ENCODE results near the gene TOX2. TPM values are rescaled to one million over a fixed set of nuclear protein-coding genes. Genes with fewer than 3 reads are reported as not detected.

The TOX2 gene
- total RNA-seq, 2 experiments from 2014 or later, result 0.23 TPM; not detected in 1

GRCh38 chr20:43984587-43984986 lies 69.9 kb downstream of the TOX2 start:
- Histone ChIP-seq H3K4me3 (ENCODE audit: low read depth, low read length, poor library complexity, severe bottlenecking) (no peak overlapping the region), H3K36me3 (ENCODE audit: insufficient read depth, low read length) (no peaks in the 10 kb centered on the region), H2AFZ (ENCODE audit: low read length) (no peak overlapping the region), H3K4me2 (ENCODE audit: low read length) (no peak overlapping the region), H4K20me1 (ENCODE audit: insufficient read depth, low read length) (no peaks in the 10 kb centered on the region), H3K27ac (ENCODE audit: low read depth, low read length, poor library complexity, severe bottlenecking) (no peak overlapping the region), H3K4me1 (ENCODE audit: insufficient read depth, low read length, poor library complexity, severe bottlenecking) (no peaks in the 10 kb centered on the region), H3K9me2 (ENCODE audit: insufficient read depth, low read length) (no peaks in the 10 kb centered on the region), H3K79me2 (ENCODE audit: insufficient read depth, low read depth, low read length) (no peaks in the 10 kb centered on the region), H3K9me3 (ENCODE audit: low read length) (no peaks in the 10 kb centered on the region)
- ChIA-PET POLR2A (interaction anchor here (0.5 to 1.0 kb wide), 3 partner anchors 9 to 494 kb away, joined by 3 to 4 read pairs (median 3); no protein-coding TSS in a partner anchor), CTCF (ENCODE audit: unreplicated experiment) (no interaction called here)
- DNase-seq (ENCODE audit: low spot score), result no peak
- TF ChIP-seq CTCF (conservative IDR thresholded peaks at IDR 0.05; ENCODE audit: low read length), result no peak
- TF ChIP-seq EZH2phosphoT487 (IDR thresholded peaks at IDR 0.05; ENCODE audit: borderline replicate concordance, low read depth, low read length), result no peak
- intact Hi-C loops (cut with micrococcal nuclease; ENCODE audit: unreplicated experiment), result no loop called here
- no TSS peak for BruUV-seq (replicated peaks)

- POLR2A ChIA-PET, result no interaction called here
- Histone ChIP-seq H3K36me3 (ENCODE audit: insufficient read depth, low read length) (no peaks in the 10 kb centered on the region), H3K9me2 (ENCODE audit: insufficient read depth, low read length) (no peaks in the 10 kb centered on the region), H3K4me3 (ENCODE audit: low read depth, low read length, poor library complexity, severe bottlenecking) (no peak overlapping the region), H3K27ac (ENCODE audit: low read depth, low read length, poor library complexity, severe bottlenecking) (no peak overlapping the region), H3K4me1 (ENCODE audit: insufficient read depth, low read length, poor library complexity, severe bottlenecking) (no peaks in the 10 kb centered on the region), H3K9me3 (ENCODE audit: low read length) (no peaks in the 10 kb centered on the region), H3K79me2 (ENCODE audit: insufficient read depth, low read depth, low read length) (no peaks in the 10 kb centered on the region), H2AFZ (ENCODE audit: low read length) (no peak overlapping the region), H3K4me2 (ENCODE audit: low read length) (no peak overlapping the region), H4K20me1 (ENCODE audit: insufficient read depth, low read length) (no peaks in the 10 kb centered on the region)
- CTCF ChIA-PET (ENCODE audit: unreplicated experiment), result no interaction called here
- no TSS peak for BruUV-seq (replicated peaks)
- intact Hi-C loops (cut with micrococcal nuclease; ENCODE audit: unreplicated experiment), result no loop called here
- no peak for DNase-seq (ENCODE audit: low spot score)
- TF ChIP-seq CTCF (conservative IDR thresholded peaks at IDR 0.05; ENCODE audit: low read length), result no peak
- TF ChIP-seq EZH2phosphoT487 (IDR thresholded peaks at IDR 0.05; ENCODE audit: borderline replicate concordance, low read depth, low read length), result no peak
These were observed 70.5 kb downstream of the TOX2 start for GRCh38 chr20:43985121-43985520.

GRCh38 chr20:43985608-43986316 lies 71.1 kb downstream of the TOX2 start:
- no peak for DNase-seq (ENCODE audit: low spot score)
- no TSS peak for BruUV-seq (replicated peaks)
- no peaks in the 10 kb centered on the region for H3K4me1 ChIP-seq (ENCODE audit: insufficient read depth, low read length, poor library complexity, severe bottlenecking)
- H4K20me1 ChIP-seq (ENCODE audit: insufficient read depth, low read length), result no peaks in the 10 kb centered on the region
- CTCF ChIA-PET (ENCODE audit: unreplicated experiment), result no interaction called here
- H3K9me2 ChIP-seq (ENCODE audit: insufficient read depth, low read length), result no peaks in the 10 kb centered on the region
- H3K4me2 ChIP-seq (ENCODE audit: low read length), result no peak overlapping the region
- intact Hi-C loops (cut with micrococcal nuclease; ENCODE audit: unreplicated experiment), result no loop called here
- H3K4me3 ChIP-seq (ENCODE audit: low read depth, low read length, poor library complexity, severe bottlenecking), result no peak overlapping the region
- no peaks in the 10 kb centered on the region for H3K79me2 ChIP-seq (ENCODE audit: insufficient read depth, low read depth, low read length)
- H3K9me3 ChIP-seq (ENCODE audit: low read length), result no peaks in the 10 kb centered on the region
- no peaks in the 10 kb centered on the region for H3K36me3 ChIP-seq (ENCODE audit: insufficient read depth, low read length)
- H3K27ac ChIP-seq (ENCODE audit: low read depth, low read length, poor library complexity, severe bottlenecking), result no peak overlapping the region
- TF ChIP-seq CTCF (conservative IDR thresholded peaks at IDR 0.05; ENCODE audit: low read length), result no peak
- no peak for TF ChIP-seq EZH2phosphoT487 (IDR thresholded peaks at IDR 0.05; ENCODE audit: borderline replicate concordance, low read depth, low read length)
- POLR2A ChIA-PET, result no interaction called here
- no peak overlapping the region for H2AFZ ChIP-seq (ENCODE audit: low read length)
